Hepatocyte (in vitro differentiated cells): ENCODE results near the gene ZBTB7C.

Source experiments
- CTCF ChIP-seq: fragments of 200-600 bp; sonication (generic); IDR thresholded peaks from 2 replicates; pipeline ENCODE4 v1.5.1; 2016; ENCODE audit warnings: antibody characterized with exemption, mild to moderate bottlenecking; ENCODE audit not compliant: poor library complexity
- EZH2 ChIP-seq: fragments of 200-600 bp; sonication (generic); IDR thresholded peaks from 2 replicates; pipeline ENCODE4 v1.6.1; 2016; ENCODE audit warnings: antibody characterized with exemption, mild to moderate bottlenecking, borderline replicate concordance
- EZH2phosphoT487 ChIP-seq: fragments of 200-600 bp; sonication (generic); IDR thresholded peaks from one replicate; pipeline ENCODE4 v1.6.1; 2018; ENCODE audit warnings: antibody characterized with exemption, mild to moderate bottlenecking, low read depth, moderate library complexity; ENCODE audit not compliant: unreplicated experiment, severe bottlenecking

- TF ChIP-seq CTCF: no peak
- TF ChIP-seq EZH2: no peak
- TF ChIP-seq EZH2phosphoT487: no peak
These were observed 145.0 kb downstream of the ZBTB7C start for GRCh38 chr18:48263914-48264902.
